Fibroblast of mammary gland (primary cell): ENCODE data around the gene SLC13A1.
"Not testable (repeated sequence)": the region's sequence is repeated elsewhere in the genome, so short reads cannot be mapped to it uniquely, and the experiment has no call there.

Source experiments
- DNase-seq: peaks from one replicate; pipeline ENCODE4 v3.0.0-alpha.2; 2010; ENCODE audit warnings: low read depth
- H3K4me3 ChIP-seq: 2 replicates; pipeline ENCODE4 v1.5.1; 2011; ENCODE audit warnings: low read depth, mild to moderate bottlenecking, low read length, moderate library complexity; ENCODE audit not compliant: control insufficient read depth
- TF ChIP-seq, protein P1 (sequence below): conservative IDR thresholded peaks from 2 replicates; pipeline ENCODE4 v1.5.1; 2011; ENCODE audit warnings: low read depth, low read length, inconsistent platforms; ENCODE audit not compliant: control insufficient read depth, insufficient read depth

The SLC13A1 gene

GRCh38 chr7:123230147-123230546 lies 30.4 kb upstream of the SLC13A1 start:
- no peak for DNase-seq
- TF ChIP-seq, protein P1, sequence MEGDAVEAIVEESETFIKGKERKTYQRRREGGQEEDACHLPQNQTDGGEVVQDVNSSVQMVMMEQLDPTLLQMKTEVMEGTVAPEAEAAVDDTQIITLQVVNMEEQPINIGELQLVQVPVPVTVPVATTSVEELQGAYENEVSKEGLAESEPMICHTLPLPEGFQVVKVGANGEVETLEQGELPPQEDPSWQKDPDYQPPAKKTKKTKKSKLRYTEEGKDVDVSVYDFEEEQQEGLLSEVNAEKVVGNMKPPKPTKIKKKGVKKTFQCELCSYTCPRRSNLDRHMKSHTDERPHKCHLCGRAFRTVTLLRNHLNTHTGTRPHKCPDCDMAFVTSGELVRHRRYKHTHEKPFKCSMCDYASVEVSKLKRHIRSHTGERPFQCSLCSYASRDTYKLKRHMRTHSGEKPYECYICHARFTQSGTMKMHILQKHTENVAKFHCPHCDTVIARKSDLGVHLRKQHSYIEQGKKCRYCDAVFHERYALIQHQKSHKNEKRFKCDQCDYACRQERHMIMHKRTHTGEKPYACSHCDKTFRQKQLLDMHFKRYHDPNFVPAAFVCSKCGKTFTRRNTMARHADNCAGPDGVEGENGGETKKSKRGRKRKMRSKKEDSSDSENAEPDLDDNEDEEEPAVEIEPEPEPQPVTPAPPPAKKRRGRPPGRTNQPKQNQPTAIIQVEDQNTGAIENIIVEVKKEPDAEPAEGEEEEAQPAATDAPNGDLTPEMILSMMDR, result no peak
- H3K4me3 ChIP-seq, result no peak overlapping the region

GRCh38 chr7:123229426-123229825 lies 29.7 kb upstream of the SLC13A1 start:
- TF ChIP-seq, protein P1, result no peak
- DNase-seq, result no peak
- no peak overlapping the region for H3K4me3 ChIP-seq

GRCh38 chr7:123227666-123228065 lies 27.9 kb upstream of the SLC13A1 start:
- not testable (repeated sequence) for DNase-seq

DNA sequence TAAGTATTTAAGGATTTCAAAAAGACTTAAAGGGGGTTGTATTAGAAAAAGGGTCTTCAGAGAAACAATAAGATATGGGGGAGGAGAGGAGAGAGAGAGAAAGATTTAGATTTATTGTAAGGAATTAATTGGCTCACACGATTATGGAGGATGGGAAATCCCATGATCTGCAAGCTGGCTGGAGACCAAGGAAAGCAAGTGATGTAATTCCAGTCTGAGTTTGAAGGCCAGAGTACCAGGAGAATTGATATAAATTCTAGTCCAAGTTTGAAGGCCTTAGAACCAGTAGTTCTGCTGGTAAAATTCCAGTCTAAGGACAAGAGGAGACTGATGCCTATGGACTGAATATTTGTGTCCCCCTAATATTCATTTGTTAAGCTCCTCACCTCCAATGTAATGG lies 20.6 kb upstream of the SLC13A1 start:
- peak; percentile 45 for DNase-seq
- H3K4me3 ChIP-seq, result no peak overlapping the region
- TF ChIP-seq, protein P1, result no peak

More at GRCh38 chr7:123227666-123228065, 27.9 kb upstream of the SLC13A1 start:
- H3K4me3 ChIP-seq, result not testable (repeated sequence)

- TF ChIP-seq, protein P1, result no peak
- H3K4me3 ChIP-seq, result no peak overlapping the region
- DNase-seq, result no peak
Measured at GRCh38 chr7:123218866-123219265, 19.1 kb upstream of the SLC13A1 start.

DNA sequence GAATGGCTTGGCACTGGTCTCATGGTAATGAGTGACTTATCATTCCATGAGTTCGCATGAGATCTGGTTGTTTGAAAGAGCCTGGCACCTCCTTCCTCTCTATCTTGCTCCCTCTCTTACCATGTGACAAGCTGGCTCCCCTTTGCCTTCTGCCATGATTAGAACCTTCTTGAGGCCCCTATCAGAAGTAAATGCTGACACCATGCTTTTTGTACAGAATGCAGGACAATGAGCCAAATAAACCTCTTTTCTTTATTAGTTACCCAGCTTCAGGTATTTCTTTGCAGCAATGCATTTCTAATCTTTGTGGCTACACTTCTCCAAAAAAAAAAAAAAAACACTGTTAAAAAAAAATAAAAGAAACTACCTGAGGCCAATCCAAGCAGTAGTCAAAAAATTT lies 17.1 kb upstream of the SLC13A1 start:
- DNase-seq, result no peak
- H3K4me3 ChIP-seq, result no peak overlapping the region
- TF ChIP-seq, protein P1, result no peak

DNA sequence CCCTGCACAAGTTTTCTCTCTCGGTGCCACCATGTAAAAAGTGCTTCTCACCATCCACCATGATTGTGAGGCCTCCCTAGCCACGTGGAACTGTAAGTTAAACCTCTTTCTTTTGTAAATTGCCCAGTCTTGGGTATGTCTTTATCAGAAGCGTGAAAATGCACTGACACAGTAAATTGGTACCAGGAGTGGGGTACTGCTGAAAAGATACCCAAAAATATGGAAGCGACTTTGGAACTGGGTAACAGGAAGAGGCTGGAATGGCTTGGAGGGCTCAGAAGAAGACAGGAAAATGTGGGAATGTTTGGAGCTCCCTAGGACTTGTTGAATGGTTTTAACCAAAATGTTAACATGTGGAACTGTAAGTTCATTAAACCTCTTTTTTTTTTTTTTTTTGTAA lies 15.6 kb upstream of the SLC13A1 start:
- TF ChIP-seq, protein P1, result no peak
- no peak overlapping the region for H3K4me3 ChIP-seq
- no peak for DNase-seq
